GM19043 (cell line): ENCODE results near the gene LIN9.
A peak's percentile ranks its signal among the peaks of the same experiment; 100 is the strongest.
"Not testable (repeated sequence)": the region's sequence is repeated elsewhere in the genome, so short reads cannot be mapped to it uniquely, and the experiment has no call there.

Source experiments
- ATAC-seq: cut with Tn5 transposase; IDR thresholded peaks from one replicate; pipeline ENCODE4 v1.9.1; 2021; ENCODE audit warnings: low read depth; ENCODE audit not compliant: unreplicated experiment

The LIN9 gene, protein sequence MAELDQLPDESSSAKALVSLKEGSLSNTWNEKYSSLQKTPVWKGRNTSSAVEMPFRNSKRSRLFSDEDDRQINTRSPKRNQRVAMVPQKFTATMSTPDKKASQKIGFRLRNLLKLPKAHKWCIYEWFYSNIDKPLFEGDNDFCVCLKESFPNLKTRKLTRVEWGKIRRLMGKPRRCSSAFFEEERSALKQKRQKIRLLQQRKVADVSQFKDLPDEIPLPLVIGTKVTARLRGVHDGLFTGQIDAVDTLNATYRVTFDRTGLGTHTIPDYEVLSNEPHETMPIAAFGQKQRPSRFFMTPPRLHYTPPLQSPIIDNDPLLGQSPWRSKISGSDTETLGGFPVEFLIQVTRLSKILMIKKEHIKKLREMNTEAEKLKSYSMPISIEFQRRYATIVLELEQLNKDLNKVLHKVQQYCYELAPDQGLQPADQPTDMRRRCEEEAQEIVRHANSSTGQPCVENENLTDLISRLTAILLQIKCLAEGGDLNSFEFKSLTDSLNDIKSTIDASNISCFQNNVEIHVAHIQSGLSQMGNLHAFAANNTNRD

DNA sequence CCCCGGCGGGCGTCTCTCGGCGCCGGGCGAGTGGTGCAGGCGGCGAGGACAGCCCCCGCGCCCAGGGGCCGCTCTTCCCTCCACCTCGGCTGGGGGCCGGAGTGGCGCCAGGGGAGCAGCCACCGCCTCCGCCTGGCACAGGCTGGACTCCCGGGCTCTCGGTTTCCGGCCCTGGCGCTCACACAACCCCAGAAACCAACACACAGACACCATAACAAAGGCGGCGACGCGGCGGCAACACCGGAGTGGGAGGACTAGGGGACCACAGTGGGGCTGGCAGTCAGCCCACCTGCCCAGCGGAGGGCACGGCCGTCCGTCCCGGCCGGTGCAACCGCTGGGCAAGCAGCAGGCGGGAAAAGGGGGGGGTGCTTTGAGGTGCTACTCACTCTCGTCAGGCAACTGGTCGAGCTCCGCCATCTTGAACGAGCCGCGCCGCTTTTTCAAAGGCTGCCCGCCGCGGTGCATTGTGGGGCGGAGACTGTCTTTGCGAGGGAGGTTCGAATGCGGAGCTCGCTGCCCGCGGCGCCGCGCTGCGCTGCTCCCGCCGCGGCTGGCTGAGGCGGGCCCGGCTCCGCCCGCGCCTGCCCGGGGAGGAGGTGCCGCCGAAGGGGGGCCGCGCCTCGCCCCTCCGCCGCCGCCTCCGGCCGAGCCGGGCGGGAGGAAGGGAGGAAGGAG lies at the start of gene LIN9:
LIN9 (minus strand) TSS at position 442 of the 675 bp plus-strand sequence; CDS start at position 417, 25 bp downstream.
- peak; percentile 66 for ATAC-seq

- ATAC-seq, result no peak
These were observed 48.5 kb upstream of the LIN9 start for GRCh38 chr1:226357416-226357815.

DNA sequence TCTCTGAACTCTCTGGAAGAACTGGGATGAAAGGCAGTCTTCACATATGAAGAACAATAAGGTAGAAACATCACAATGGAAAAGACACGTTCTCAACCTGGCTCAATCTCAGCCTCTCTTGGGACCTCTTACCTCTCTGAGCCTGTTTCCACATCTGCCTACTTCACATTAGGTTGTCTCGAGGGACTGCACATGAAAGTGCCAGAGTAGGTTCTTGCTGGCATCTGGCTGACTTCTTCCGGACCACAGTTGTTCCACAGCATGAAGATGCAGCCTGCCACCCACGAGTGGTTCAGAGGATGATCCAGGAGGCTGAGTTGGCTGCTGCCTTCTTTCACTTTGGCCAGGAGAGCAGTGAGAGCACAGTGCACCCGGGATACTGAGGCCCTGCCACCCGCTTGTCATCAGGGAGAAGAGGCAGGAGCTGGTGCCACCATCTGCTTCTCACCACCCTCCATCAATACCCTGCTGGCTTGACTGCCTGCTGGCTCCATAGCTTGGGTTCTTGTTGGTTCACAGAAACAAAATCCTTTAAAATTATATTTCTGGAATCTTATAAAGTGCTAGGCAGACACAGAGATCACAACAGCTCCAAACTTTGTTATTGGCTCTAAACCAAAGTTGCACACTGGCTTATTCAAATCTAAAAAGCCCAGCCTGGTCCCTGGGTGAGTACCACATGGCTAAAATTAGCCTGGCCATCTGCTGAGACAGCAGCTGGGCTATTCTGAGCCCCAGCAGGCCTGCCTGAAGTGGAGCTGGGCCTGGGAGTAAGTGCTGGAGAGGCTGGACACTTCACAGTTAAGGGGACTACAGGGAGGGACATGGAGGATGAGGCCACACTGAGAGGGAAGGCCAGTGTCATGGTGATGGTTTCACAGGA lies 46.9 kb upstream of the LIN9 start:
- peak; percentile 55 for ATAC-seq

GRCh38 chr1:226355016-226355415 lies 46.1 kb upstream of the LIN9 start:
- no peak for ATAC-seq

DNA sequence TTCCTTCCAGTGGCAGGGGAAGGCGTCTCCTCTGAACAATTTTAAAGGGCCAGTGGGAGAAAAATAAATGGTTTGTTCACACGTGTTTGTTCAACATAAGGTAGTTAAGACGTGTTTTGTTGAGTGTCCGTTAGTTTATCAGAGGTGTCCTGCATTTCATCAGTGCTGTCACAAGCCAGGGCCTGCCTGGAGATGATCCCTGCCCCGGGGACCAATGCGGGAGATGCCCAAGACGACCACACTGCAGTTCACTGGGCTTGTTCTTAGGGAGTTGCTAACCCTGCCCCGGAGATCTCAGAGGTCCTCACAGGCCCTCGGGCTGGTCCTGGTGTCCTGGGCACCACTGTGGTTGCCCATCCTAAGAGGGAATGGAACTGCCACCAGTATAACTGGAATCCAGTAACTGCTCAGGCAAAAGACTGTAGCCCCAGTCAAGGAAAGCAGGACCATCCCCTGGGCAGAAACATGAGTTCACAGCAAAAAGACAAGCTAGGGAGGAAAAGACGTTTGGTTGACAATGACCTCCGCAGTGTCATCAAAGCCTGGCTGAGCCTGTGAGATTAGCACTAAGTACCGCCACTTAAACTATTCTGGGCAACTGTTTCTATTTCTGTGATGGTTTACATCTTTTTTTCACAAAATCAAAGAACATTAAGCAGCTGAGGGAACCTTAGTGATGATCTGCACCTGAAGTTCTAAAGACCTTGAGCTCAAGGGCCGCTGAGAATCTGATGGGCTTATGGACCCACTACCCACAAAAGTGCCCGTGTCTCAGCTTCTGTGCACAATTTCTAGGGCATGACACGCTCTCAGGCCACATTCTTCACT lies 44.9 kb upstream of the LIN9 start:
- no peak for ATAC-seq

- ATAC-seq, result no peak
These were observed 42.7 kb upstream of the LIN9 start for GRCh38 chr1:226351709-226352108.

DNA sequence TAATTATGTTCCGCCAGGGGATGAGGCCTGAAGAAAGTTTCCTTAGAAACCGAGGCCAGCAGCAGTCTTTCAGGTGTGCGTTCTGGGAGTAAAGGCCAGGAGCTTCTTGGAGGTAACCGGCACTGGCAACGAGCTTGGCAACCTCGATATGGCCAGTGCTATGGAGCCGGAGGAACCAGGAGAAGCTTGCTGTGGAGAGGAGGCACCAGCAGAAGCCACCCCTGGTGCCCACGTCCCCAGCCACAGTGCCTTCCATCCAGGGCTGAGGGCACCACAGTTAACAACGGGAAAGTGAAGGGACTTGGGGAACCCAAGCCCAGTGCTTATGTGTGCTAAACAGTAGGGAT lies 41.5 kb upstream of the LIN9 start:
- no peak for ATAC-seq

DNA sequence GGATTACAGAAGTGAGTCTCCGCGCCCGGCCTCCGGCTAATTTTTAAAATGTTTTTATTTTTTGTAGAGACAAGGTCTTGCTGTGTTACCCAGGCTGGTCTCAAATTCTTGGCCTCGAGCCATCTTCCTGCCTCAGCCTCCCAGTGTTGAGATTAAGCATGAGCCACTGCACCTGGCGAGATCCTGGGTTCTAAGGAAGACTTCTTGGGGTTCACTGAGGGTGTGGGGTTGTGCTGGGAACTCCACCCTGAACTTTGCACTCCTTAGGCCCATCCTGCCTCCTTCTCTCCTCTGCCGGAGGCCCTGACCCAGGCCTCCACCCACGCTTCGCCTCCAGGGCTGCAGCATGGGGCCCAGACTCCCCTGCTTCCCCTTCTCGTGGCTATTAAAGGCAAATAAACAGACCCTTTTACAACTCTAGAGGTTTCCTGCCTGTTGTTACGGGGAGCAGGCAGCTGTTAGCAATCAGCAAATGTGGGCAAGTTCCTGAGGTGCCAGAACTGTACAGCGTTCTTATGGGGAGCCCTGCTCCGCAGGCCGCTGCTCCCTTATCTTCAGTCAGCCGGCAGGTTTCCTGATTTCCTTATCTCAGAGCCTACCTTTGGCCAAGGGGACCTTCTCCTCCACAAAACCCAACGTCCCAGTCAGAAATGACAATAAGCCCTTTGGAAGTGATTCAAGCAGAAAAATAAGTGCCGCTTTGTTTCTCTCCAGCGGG lies 41.0 kb upstream of the LIN9 start:
- ATAC-seq, result peak; percentile 47

GRCh38 chr1:226349081-226349480 lies 40.1 kb upstream of the LIN9 start:
- no peak for ATAC-seq

DNA sequence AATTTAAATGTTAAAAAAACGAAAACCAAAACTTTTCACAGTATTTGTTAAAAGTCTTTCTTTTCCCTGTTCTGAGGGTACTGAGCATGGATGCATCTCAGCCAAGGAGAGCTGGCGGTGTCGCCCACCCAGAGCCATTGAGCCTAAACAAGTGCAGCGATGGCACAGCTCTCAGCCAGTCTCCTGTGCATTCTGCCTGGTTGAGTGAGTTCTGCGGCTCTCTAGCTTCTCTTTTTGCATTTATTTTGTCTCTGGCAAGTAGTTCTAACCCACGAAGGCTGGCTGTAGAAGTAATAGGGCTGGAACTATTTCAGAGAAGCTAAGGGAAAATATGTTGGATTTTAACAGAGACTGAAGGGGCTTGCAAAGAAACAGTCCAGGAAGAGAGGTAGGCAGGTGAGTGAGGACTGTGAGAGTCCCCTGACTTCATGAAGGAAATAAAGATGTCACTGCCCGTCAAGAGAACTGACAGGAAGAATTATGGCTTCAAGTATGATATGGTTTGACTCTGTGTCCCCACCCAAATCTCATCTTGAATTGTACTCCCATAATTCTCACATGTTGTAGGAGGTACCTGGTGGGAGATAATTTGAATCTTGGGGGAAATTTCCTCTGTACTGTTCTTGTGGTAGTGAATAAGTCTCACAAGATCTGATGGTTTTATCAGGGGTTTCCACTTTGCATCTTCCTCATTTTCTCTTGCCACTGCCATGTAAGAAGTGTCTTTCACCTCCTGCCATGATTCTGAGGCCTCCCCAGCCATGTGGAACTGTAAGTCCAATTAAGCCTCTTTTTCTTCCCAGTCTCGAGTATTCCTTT lies 35.7 kb upstream of the LIN9 start:
- no peak for ATAC-seq

DNA sequence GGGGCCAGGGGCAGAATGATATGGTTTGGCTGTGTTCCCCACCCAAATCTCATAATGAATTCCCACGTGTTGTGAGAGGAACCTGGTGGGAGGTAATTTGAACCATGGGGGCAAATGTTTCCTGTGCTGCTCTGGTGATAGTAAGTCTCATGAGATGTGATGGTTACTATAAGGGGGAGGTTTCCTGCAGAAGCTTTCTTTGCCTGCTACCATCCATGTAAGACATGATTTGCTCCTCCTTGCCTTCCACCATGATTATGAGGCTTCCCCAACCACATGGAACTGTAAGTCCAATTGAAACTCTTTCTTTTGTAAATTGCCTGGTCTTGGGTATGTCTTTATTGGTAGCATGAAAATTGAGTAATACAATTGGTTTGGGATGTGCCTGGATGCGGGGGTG lies 33.7 kb upstream of the LIN9 start:
- no peak for ATAC-seq

- not testable (repeated sequence) for ATAC-seq
These were observed 31.1 kb upstream of the LIN9 start for GRCh38 chr1:226340111-226340510.

DNA sequence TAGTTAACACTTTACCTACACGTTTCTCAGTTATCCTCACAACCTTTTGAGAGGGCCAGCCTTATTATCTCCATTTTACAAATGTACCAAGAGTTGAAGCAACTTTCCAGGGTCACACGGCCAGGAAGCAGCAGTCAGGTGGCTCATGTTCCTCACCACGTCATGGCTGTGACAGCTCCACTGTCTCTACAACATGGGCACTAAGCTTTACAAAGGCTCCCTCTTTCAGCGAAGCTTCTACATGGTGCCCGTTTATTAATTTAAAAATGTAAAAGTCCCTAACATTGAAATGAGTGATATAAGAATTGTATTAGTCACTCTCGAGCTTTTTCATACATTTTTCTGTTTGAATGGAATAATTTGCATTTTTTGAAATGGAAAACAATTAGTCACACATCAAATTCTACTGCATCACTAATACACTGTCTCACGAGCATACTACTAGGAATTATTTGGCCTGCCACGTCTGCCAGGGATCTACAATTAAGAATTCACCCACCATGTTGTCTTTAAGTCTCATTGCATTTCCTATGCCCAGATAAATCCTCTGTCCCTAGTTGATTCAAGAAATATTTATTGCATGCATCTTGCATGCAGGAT lies 28.4 kb upstream of the LIN9 start:
- ATAC-seq, result no peak

DNA sequence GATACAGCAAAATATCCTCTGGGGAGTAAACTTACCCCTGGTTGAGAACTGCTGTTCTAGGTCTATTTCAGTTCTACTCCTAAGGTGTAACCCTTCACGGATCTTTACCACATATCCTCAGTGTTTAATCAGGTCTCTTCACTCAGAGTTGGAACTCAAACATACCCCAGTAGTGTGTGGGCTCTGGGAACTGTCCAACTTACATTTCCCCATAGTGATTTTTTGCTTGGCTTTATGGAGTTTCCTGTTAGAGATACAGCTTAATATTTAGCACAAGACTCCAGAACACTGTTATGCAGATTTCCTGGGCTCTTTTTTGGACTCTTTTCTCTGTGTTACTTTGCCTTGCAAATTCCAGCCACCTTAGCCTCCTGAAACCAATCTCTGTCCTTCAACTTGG lies 26.7 kb upstream of the LIN9 start:
- ATAC-seq, result no peak

GRCh38 chr1:226332947-226333346 lies 24.0 kb upstream of the LIN9 start:
- no peak for ATAC-seq

- no peak for ATAC-seq
These were observed 20.3 kb upstream of the LIN9 start for GRCh38 chr1:226329237-226329636.

DNA sequence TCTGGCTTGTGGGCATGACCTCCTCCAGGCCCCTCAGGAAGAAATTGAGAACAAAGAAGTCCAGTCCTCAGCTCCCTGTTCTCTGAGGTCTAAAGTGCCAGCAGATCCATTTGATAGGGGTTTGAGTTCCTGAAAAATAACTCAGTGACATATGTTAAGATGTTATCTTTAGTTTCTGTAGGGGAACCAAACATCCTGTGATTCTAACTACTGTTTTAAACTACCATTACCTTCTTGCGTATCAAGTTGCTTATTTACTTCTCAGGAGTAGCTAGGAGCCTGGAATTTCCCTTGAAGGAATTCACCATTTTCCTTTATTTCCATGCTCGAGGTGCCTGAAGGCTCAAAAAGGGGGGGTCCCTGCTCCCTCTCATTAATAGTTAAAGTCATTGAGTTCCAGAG lies 18.8 kb upstream of the LIN9 start:
- no peak for ATAC-seq

- no peak for ATAC-seq
These were observed 16.2 kb upstream of the LIN9 start for GRCh38 chr1:226325178-226325577.
